WTC11 (cell line): Measurements from ENCODE around the gene AJAP1.

ENCODE experiments used
- ATF1 ChIP-seq: sonication (generic); formaldehyde crosslinking; IDR thresholded peaks from 2 replicates; pipeline ENCODE4 v1.8.1; 2023; ENCODE audit warnings: mild to moderate bottlenecking, moderate library complexity, missing genetic modification reagents
- CBFB ChIP-seq: sonication (generic); formaldehyde crosslinking; IDR thresholded peaks from 2 replicates; pipeline ENCODE4 v1.8.1; 2022; ENCODE audit warnings: mild to moderate bottlenecking, low read depth, missing genetic modification reagents
- CREB1 ChIP-seq: sonication (generic); formaldehyde crosslinking; IDR thresholded peaks from 2 replicates; pipeline ENCODE4 v1.8.0; 2023; ENCODE audit warnings: mild to moderate bottlenecking, missing genetic modification reagents
- CTCF ChIP-seq: fragments of 200-600 bp; IDR thresholded peaks from 2 replicates; pipeline ENCODE4 v1.8.0; 2022; ENCODE audit warnings: antibody characterized with exemption
- FOXJ3 ChIP-seq: sonication (generic); formaldehyde crosslinking; IDR thresholded peaks from 2 replicates; pipeline ENCODE4 v1.9.0; 2021; ENCODE audit warnings: missing genetic modification reagents, mild to moderate bottlenecking, borderline replicate concordance
- FOXK1 ChIP-seq: sonication (generic); formaldehyde crosslinking; IDR thresholded peaks from 2 replicates; pipeline ENCODE4 v1.8.0; 2022; ENCODE audit warnings: mild to moderate bottlenecking, moderate library complexity, missing genetic modification reagents
- IRF2 ChIP-seq: sonication (generic); formaldehyde crosslinking; IDR thresholded peaks from 2 replicates; pipeline ENCODE4 v1.8.0; 2022; ENCODE audit warnings: low read depth, missing genetic modification reagents, borderline replicate concordance
- JUN ChIP-seq: sonication (generic); formaldehyde crosslinking; IDR thresholded peaks from 2 replicates; pipeline ENCODE4 v1.8.0; 2023; ENCODE audit warnings: mild to moderate bottlenecking, missing genetic modification reagents
- SP1 ChIP-seq: sonication (generic); formaldehyde crosslinking; conservative IDR thresholded peaks from 2 replicates; pipeline ENCODE4 v1.8.1; 2022; ENCODE audit warnings: missing genetic modification reagents
- TF ChIP-seq, protein P1 (sequence below): sonication (generic); formaldehyde crosslinking; IDR thresholded peaks from 2 replicates; pipeline ENCODE4 v1.8.1; 2022; ENCODE audit warnings: low read depth, mild to moderate bottlenecking, moderate library complexity, missing genetic modification reagents, borderline replicate concordance
- TF ChIP-seq, protein P2 (sequence below): sonication (generic); formaldehyde crosslinking; IDR thresholded peaks from 2 replicates; pipeline ENCODE4 v1.8.0; 2022; ENCODE audit warnings: mild to moderate bottlenecking, missing genetic modification reagents

GRCh38 chr1:4660917-4661594 lies 6.6 kb downstream of the AJAP1 start:
- TF ChIP-seq CBFB = no peak
- TF ChIP-seq CTCF = no peak
- TF ChIP-seq SP1 = no peak
- no peak for TF ChIP-seq CREB1 (CRISPR knock-in tag)
- TF ChIP-seq ATF1 (CRISPR knock-in tag) = no peak
- TF ChIP-seq FOXK1 = no peak
- TF ChIP-seq, protein P1, sequence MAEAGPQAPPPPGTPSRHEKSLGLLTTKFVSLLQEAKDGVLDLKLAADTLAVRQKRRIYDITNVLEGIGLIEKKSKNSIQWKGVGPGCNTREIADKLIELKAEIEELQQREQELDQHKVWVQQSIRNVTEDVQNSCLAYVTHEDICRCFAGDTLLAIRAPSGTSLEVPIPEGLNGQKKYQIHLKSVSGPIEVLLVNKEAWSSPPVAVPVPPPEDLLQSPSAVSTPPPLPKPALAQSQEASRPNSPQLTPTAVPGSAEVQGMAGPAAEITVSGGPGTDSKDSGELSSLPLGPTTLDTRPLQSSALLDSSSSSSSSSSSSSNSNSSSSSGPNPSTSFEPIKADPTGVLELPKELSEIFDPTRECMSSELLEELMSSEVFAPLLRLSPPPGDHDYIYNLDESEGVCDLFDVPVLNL (CRISPR knock-in tag) = no peak
- no peak for TF ChIP-seq JUN (CRISPR knock-in tag)
- no peak for TF ChIP-seq IRF2 (CRISPR knock-in tag)
- no peak for TF ChIP-seq FOXJ3 (CRISPR knock-in tag)
- TF ChIP-seq, protein P2, sequence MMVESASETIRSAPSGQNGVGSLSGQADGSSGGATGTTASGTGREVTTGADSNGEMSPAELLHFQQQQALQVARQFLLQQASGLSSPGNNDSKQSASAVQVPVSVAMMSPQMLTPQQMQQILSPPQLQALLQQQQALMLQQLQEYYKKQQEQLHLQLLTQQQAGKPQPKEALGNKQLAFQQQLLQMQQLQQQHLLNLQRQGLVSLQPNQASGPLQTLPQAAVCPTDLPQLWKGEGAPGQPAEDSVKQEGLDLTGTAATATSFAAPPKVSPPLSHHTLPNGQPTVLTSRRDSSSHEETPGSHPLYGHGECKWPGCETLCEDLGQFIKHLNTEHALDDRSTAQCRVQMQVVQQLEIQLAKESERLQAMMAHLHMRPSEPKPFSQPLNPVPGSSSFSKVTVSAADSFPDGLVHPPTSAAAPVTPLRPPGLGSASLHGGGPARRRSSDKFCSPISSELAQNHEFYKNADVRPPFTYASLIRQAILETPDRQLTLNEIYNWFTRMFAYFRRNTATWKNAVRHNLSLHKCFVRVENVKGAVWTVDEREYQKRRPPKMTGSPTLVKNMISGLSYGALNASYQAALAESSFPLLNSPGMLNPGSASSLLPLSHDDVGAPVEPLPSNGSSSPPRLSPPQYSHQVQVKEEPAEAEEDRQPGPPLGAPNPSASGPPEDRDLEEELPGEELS (CRISPR knock-in tag) = no peak
